ENCODE results near the gene COPB1.

DNA sequence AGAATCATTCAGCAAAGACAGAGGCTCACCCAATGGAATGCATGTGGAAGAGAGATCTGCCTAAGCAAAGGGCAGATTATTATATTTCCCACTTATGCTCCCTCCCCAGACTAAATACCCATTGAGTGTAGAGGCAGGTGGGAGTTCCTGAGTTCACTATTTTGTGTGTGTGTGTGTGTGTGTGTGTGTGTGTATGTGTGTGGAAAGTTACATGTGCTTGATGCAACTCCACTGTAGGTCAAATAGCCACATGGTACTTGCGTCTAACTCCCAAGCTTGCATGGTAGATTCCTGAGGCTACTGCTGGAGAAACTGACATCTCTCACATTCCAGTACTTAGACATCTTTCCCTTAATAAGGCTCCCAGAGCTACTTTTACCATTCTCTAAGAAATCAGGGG is 3.4 kb upstream of the COPB1 start:
- TF ChIP-seq, protein P1, sequence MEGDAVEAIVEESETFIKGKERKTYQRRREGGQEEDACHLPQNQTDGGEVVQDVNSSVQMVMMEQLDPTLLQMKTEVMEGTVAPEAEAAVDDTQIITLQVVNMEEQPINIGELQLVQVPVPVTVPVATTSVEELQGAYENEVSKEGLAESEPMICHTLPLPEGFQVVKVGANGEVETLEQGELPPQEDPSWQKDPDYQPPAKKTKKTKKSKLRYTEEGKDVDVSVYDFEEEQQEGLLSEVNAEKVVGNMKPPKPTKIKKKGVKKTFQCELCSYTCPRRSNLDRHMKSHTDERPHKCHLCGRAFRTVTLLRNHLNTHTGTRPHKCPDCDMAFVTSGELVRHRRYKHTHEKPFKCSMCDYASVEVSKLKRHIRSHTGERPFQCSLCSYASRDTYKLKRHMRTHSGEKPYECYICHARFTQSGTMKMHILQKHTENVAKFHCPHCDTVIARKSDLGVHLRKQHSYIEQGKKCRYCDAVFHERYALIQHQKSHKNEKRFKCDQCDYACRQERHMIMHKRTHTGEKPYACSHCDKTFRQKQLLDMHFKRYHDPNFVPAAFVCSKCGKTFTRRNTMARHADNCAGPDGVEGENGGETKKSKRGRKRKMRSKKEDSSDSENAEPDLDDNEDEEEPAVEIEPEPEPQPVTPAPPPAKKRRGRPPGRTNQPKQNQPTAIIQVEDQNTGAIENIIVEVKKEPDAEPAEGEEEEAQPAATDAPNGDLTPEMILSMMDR (IDR thresholded peaks at IDR 0.05; ENCODE audit: poor library complexity, severe bottlenecking) = no peak
- TF ChIP-seq EZH2 (IDR thresholded peaks at IDR 0.05; ENCODE audit: borderline replicate concordance, insufficient read depth, low read length, poor library complexity, severe bottlenecking) (no peak), EP300 (conservative IDR thresholded peaks at IDR 0.05; ENCODE audit: poor library complexity, severe bottlenecking) (no peak), SMC3 (conservative IDR thresholded peaks at IDR 0.05; ENCODE audit: poor library complexity) (no peak)

Data from neural cell (in vitro differentiated cells).